Astrocyte (in vitro differentiated cells and primary cell): ENCODE measurements around the gene DCHS2. TPM values are rescaled to one million over a fixed set of nuclear protein-coding genes. Genes with fewer than 3 reads are reported as not detected.

Source experiments
- DNase-seq: peaks from one replicate; pipeline ENCODE4 v3.0.0-alpha.2; 2010; ENCODE audit warnings: low read depth
- FAIRE-seq: peaks from 2 replicates; lab custom pipeline; 2011; peaks lifted over from hg19 to GRCh38; lab: Jason Lieb, UNC
- H2AFZ ChIP-seq: 2 replicates; pipeline ENCODE4 v1.6.0; 2012; ENCODE audit warnings: low read depth, low read length, inconsistent platforms
- H3K27ac ChIP-seq: 2 replicates; pipeline ENCODE4 v1.5.1; 2011; ENCODE audit warnings: low read depth, low read length, inconsistent platforms
- H3K27me3 ChIP-seq: 2 replicates; pipeline ENCODE4 v1.6.0; 2011; ENCODE audit warnings: low read length, inconsistent platforms; ENCODE audit not compliant: insufficient read depth
- H3K36me3 ChIP-seq: 2 replicates; pipeline ENCODE4 v1.5.1; 2011; ENCODE audit warnings: low read length, inconsistent platforms; ENCODE audit not compliant: insufficient read depth
- H3K4me1 ChIP-seq: 2 replicates; pipeline ENCODE4 v1.5.1; 2011; ENCODE audit warnings: low read length, inconsistent platforms; ENCODE audit not compliant: insufficient read depth
- H3K4me2 ChIP-seq: 2 replicates; pipeline ENCODE4 v1.6.0; 2012; ENCODE audit warnings: low read length, inconsistent platforms
- H3K4me3 ChIP-seq: 2 replicates; pipeline ENCODE4 v1.5.1; 2011; ENCODE audit warnings: low read depth, mild to moderate bottlenecking, low read length, inconsistent platforms; ENCODE audit not compliant: insufficient read depth
- H3K79me2 ChIP-seq: 2 replicates; pipeline ENCODE4 v1.6.0; 2012; ENCODE audit warnings: mild to moderate bottlenecking, low read length, inconsistent platforms; ENCODE audit not compliant: insufficient read depth
- H3K9ac ChIP-seq: 2 replicates; pipeline ENCODE4 v1.6.0; 2012; ENCODE audit warnings: mild to moderate bottlenecking, low read length, inconsistent platforms
- H3K9me3 ChIP-seq: 2 replicates; pipeline ENCODE4 v1.5.1; 2012; ENCODE audit warnings: low read depth, mild to moderate bottlenecking, low read length, inconsistent platforms; ENCODE audit not compliant: insufficient read depth
- H4K20me1 ChIP-seq: 2 replicates; pipeline ENCODE4 v1.6.0; 2012; ENCODE audit warnings: low read length, inconsistent platforms; ENCODE audit not compliant: insufficient read depth
- H3K27ac Mint-ChIP-seq: one replicate; pipeline ENCODE4 v1.8.0; 2021; ENCODE audit warnings: mild to moderate bottlenecking, mixed read lengths; ENCODE audit not compliant: unreplicated experiment
- H3K27me3 Mint-ChIP-seq: one replicate; pipeline ENCODE4 v1.8.0; 2021; ENCODE audit warnings: low read depth, mixed read lengths; ENCODE audit not compliant: unreplicated experiment
- H3K36me3 Mint-ChIP-seq: one replicate; pipeline ENCODE4 v1.8.0; 2021; ENCODE audit warnings: low read depth, mixed read lengths; ENCODE audit not compliant: unreplicated experiment
- H3K4me1 Mint-ChIP-seq: one replicate; pipeline ENCODE4 v1.8.0; 2021; ENCODE audit warnings: low read depth, mixed read lengths; ENCODE audit not compliant: unreplicated experiment
- H3K4me3 Mint-ChIP-seq: one replicate; pipeline ENCODE4 v1.8.0; 2021; ENCODE audit warnings: mild to moderate bottlenecking, moderate library complexity, mixed read lengths; ENCODE audit not compliant: unreplicated experiment
- H3K9me3 Mint-ChIP-seq: one replicate; pipeline ENCODE4 v1.8.0; 2021; ENCODE audit warnings: mild to moderate bottlenecking, mixed read lengths; ENCODE audit not compliant: unreplicated experiment
- EZH2 ChIP-seq: IDR thresholded peaks from 2 replicates; pipeline ENCODE4 v1.6.1; 2012; ENCODE audit warnings: mild to moderate bottlenecking, low read length, inconsistent platforms; ENCODE audit not compliant: insufficient read depth
- total RNA-seq: library from RNA; stranded (reverse); gene quantifications from 2 replicates; pipeline ENCODE4 v1.2.1, GENCODE V29; 2021
- TF ChIP-seq, protein P1 (sequence below): IDR thresholded peaks from 2 replicates; pipeline ENCODE4 v1.5.1; 2011; ENCODE audit warnings: low read depth, mild to moderate bottlenecking, inconsistent platforms, low read length, moderate library complexity; ENCODE audit not compliant: insufficient read depth

Gene DCHS2
- total RNA-seq, 1 donor from 2014 or later: 0.25 TPM

DNA sequence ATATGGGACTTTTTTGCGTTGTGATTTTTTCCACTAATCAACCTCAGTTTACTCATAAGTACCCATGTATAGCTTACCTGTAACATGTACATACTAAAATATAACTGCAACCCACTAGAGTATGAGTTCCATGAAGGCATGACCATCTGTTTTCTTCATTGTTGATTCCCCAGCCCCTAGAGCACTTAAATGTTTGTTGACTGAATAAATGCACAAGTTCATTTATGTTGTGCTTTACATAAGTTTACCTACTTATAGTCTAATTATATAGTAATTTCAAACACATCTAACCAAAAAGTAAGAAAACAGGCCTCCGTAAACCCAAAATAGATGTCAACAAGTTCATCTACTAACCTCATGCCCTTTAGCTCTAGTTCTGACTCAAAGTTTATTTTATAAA, 34.7 kb downstream of the DCHS2 start:
- no peak overlapping the region for H3K4me3 ChIP-seq
- H4K20me1 ChIP-seq: no peaks in the 10 kb centered on the region
- no peak overlapping the region for H3K4me2 ChIP-seq
- TF ChIP-seq EZH2: no peak
- Mint-ChIP-seq H3K27me3 (peaks cover 5% of the 10 kb centered on the region), H3K9me3 (no peaks in the 10 kb centered on the region), H3K36me3 (no peaks in the 10 kb centered on the region), H3K4me3 (no peak overlapping the region), H3K4me1 (no peaks in the 10 kb centered on the region), H3K27ac (no peak overlapping the region)
- H3K9ac ChIP-seq: no peak overlapping the region
- no peak for DNase-seq
- H3K79me2 ChIP-seq: no peaks in the 10 kb centered on the region
- H3K9me3 ChIP-seq: no peaks in the 10 kb centered on the region
- FAIRE-seq: no peak
- no peaks in the 10 kb centered on the region for H3K27me3 ChIP-seq
- H3K27ac ChIP-seq: no peak overlapping the region
- H3K36me3 ChIP-seq: no peaks in the 10 kb centered on the region
- H3K4me1 ChIP-seq: no peaks in the 10 kb centered on the region
- H2AFZ ChIP-seq: no peak overlapping the region

DNA sequence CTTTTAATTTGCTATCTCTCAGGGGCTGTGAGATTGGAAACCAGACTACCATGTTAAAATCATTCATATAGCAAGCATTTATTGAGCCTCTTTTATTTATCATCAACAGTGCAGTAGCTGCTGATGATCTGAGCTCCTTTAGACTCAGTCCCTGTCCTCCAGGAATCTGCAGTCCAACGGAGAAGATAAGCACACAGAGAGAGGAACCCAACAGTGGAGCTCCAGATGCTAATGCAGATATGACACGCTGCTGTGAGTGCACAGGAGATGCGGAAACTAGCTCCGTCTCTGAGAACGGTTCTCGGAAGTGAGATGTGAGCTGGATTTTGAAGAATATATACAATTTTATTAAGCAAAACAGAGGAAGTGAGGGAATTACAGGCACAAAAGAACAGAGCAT, 35.4 kb downstream of the DCHS2 start:
- Histone ChIP-seq H3K79me2 (no peaks in the 10 kb centered on the region), H3K36me3 (no peaks in the 10 kb centered on the region), H3K9me3 (no peaks in the 10 kb centered on the region), H3K4me3 (no peak overlapping the region), H3K27ac (no peak overlapping the region), H3K4me1 (no peaks in the 10 kb centered on the region), H4K20me1 (no peaks in the 10 kb centered on the region), H3K4me2 (no peak overlapping the region), H3K9ac (no peak overlapping the region), H2AFZ (no peak overlapping the region), H3K27me3 (no peaks in the 10 kb centered on the region)
- no peak overlapping the region for H3K4me3 Mint-ChIP-seq
- no peaks in the 10 kb centered on the region for H3K9me3 Mint-ChIP-seq
- H3K27me3 Mint-ChIP-seq: peaks cover 8% of the 10 kb centered on the region
- no peak for DNase-seq
- no peaks in the 10 kb centered on the region for H3K36me3 Mint-ChIP-seq
- no peak for FAIRE-seq
- no peaks in the 10 kb centered on the region for H3K4me1 Mint-ChIP-seq
- TF ChIP-seq, protein P1, sequence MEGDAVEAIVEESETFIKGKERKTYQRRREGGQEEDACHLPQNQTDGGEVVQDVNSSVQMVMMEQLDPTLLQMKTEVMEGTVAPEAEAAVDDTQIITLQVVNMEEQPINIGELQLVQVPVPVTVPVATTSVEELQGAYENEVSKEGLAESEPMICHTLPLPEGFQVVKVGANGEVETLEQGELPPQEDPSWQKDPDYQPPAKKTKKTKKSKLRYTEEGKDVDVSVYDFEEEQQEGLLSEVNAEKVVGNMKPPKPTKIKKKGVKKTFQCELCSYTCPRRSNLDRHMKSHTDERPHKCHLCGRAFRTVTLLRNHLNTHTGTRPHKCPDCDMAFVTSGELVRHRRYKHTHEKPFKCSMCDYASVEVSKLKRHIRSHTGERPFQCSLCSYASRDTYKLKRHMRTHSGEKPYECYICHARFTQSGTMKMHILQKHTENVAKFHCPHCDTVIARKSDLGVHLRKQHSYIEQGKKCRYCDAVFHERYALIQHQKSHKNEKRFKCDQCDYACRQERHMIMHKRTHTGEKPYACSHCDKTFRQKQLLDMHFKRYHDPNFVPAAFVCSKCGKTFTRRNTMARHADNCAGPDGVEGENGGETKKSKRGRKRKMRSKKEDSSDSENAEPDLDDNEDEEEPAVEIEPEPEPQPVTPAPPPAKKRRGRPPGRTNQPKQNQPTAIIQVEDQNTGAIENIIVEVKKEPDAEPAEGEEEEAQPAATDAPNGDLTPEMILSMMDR: no peak
- no peak for TF ChIP-seq EZH2
- H3K27ac Mint-ChIP-seq: no peak overlapping the region

DNA sequence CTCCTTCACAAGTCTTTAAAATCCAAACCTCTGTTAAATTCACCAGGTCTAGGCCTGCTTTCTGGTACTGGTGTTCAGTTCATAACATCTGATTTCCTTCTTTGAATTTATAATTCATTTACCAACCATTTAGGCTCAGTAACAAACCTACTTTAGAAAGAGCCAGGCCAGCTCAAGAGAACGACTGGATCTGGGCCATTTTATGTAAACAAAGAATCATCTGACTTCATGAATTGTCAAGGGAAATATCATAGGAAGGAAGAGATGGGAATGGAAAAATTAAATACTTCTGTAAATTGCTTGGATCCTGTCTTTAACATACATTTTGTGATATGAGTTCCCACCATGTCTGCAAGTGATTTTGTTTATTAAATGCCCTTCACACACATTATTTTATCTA, 36.5 kb downstream of the DCHS2 start:
- no peak overlapping the region for H3K27ac ChIP-seq
- H3K36me3 Mint-ChIP-seq: no peaks in the 10 kb centered on the region
- no peaks in the 10 kb centered on the region for H3K79me2 ChIP-seq
- no peaks in the 10 kb centered on the region for H4K20me1 ChIP-seq
- no peak overlapping the region for H3K4me2 ChIP-seq
- H3K9ac ChIP-seq: no peak overlapping the region
- no peak overlapping the region for H3K4me3 Mint-ChIP-seq
- no peak for FAIRE-seq
- peaks cover 8% of the 10 kb centered on the region for H3K27me3 Mint-ChIP-seq
- H3K4me1 Mint-ChIP-seq: no peaks in the 10 kb centered on the region
- no peak for DNase-seq
- no peaks in the 10 kb centered on the region for H3K9me3 ChIP-seq
- H3K36me3 ChIP-seq: no peaks in the 10 kb centered on the region
- no peak overlapping the region for H2AFZ ChIP-seq
- no peak overlapping the region for H3K27ac Mint-ChIP-seq
- TF ChIP-seq, protein P1: no peak
- no peak for TF ChIP-seq EZH2
- H3K4me3 ChIP-seq: no peak overlapping the region
- no peaks in the 10 kb centered on the region for H3K27me3 ChIP-seq
- H3K9me3 Mint-ChIP-seq: no peaks in the 10 kb centered on the region
- no peaks in the 10 kb centered on the region for H3K4me1 ChIP-seq
